Measurements from ENCODE around the gene ATP9A. TPM values are rescaled to one million over a fixed set of nuclear protein-coding genes. Genes with fewer than 3 reads are reported as not detected.

ATP9A gene
- total RNA-seq, 2 experiments from 2014 or later: 0.11 to 0.19 TPM

DNA sequence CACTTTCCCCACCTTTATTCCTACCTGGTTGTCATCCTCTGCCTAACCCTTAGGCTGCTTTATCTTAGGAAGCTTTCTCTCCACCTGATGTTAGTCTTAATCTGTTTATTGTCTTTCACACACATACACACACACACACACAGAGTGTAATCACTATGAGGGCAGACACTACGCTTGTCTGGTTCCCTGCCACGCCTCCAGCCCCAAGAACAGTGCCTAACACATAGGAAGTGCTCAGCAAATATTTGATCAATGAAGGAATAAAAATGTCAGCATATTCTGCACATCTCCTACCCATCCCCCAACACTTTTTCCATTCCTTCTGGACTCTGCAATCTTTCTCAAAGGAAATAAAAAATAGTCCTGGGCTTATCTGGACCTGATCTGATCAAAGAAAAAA, 174.6 kb downstream of the ATP9A start:
- ATAC-seq (ENCODE audit: poor library complexity) (no peak), DNase-seq (no peak)
- H3K27me3 Mint-ChIP-seq: no peaks in the 10 kb centered on the region
- H3K4me1 Mint-ChIP-seq (ENCODE audit: low read depth): peaks cover 13% of the 10 kb centered on the region
- TF ChIP-seq, protein P1, sequence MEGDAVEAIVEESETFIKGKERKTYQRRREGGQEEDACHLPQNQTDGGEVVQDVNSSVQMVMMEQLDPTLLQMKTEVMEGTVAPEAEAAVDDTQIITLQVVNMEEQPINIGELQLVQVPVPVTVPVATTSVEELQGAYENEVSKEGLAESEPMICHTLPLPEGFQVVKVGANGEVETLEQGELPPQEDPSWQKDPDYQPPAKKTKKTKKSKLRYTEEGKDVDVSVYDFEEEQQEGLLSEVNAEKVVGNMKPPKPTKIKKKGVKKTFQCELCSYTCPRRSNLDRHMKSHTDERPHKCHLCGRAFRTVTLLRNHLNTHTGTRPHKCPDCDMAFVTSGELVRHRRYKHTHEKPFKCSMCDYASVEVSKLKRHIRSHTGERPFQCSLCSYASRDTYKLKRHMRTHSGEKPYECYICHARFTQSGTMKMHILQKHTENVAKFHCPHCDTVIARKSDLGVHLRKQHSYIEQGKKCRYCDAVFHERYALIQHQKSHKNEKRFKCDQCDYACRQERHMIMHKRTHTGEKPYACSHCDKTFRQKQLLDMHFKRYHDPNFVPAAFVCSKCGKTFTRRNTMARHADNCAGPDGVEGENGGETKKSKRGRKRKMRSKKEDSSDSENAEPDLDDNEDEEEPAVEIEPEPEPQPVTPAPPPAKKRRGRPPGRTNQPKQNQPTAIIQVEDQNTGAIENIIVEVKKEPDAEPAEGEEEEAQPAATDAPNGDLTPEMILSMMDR (IDR thresholded peaks at IDR 0.05): no peak
- H3K9me3 Mint-ChIP-seq: no peaks in the 10 kb centered on the region
- intact Hi-C loops (cut with DNase I, micrococcal nuclease): loop anchor here (10.0 kb wide), 2 partner anchors 369 to 609 kb away; no protein-coding TSS in a partner anchor
- ChIA-PET CTCF (interaction anchor here (1.8 kb wide), 1 partner anchor 208 kb away, joined by 9 read pairs; no protein-coding TSS in a partner anchor), POLR2A (no interaction called here)
- Histone ChIP-seq H3K4me1 (ENCODE audit: insufficient read depth, low read length) (peaks cover 7% of the 10 kb centered on the region), H3K27ac (ENCODE audit: low read depth in 1 of 2, low read length in 2 of 2) (no peak overlapping the region), H3K4me3 (ENCODE audit: low read length) (no peak overlapping the region), H3K9me3 (ENCODE audit: control insufficient read depth in 1 of 2, insufficient read depth in 1 of 2, low read length in 2 of 2) (no peaks in the 10 kb centered on the region), H3K27me3 (ENCODE audit: control insufficient read depth in 1 of 2, insufficient read depth in 2 of 2, low read length in 2 of 2) (no peaks in the 10 kb centered on the region), H3K36me3 (ENCODE audit: insufficient read depth, low read length) (no peaks in the 10 kb centered on the region)
- H3K27ac Mint-ChIP-seq: no peak overlapping the region
- H3K36me3 Mint-ChIP-seq (ENCODE audit: low read depth): no peaks in the 10 kb centered on the region
- H3K4me3 Mint-ChIP-seq: no peak overlapping the region

DNA sequence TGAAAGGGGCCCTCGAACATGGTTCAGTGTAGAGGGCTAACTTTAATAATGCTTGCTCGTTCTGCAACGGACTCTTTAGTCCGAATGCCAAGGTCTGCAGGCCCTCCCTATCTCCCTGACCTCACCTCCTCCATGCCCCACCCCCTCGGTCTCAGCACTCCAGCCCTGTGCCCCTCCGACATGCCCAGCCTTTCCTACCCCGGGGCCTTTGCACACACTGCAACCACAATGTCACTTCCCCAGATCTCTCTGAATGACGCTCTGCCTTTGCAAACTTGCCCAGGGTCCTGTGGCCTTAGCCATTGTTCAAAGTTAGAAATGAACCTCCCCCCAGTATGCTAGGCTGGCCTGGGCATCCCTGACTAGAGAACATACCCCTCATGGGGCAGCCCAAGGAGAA, 175.6 kb downstream of the ATP9A start:
- DNase-seq (no peak), ATAC-seq (ENCODE audit: poor library complexity) (no peak)
- ChIA-PET CTCF (no interaction called here), POLR2A (no interaction called here)
- Histone ChIP-seq H3K9me3 (ENCODE audit: control insufficient read depth in 1 of 2, insufficient read depth in 1 of 2, low read length in 2 of 2) (no peaks in the 10 kb centered on the region), H3K27me3 (ENCODE audit: control insufficient read depth in 1 of 2, insufficient read depth in 2 of 2, low read length in 2 of 2) (no peaks in the 10 kb centered on the region), H3K27ac (ENCODE audit: low read depth in 1 of 2, low read length in 2 of 2) (no peak overlapping the region), H3K4me3 (ENCODE audit: low read length) (no peak overlapping the region), H3K4me1 (ENCODE audit: insufficient read depth, low read length) (peaks cover 7% of the 10 kb centered on the region), H3K36me3 (ENCODE audit: insufficient read depth, low read length) (no peaks in the 10 kb centered on the region)
- Mint-ChIP-seq H3K36me3 (ENCODE audit: low read depth) (no peaks in the 10 kb centered on the region), H3K4me1 (ENCODE audit: low read depth) (peaks cover 13% of the 10 kb centered on the region), H3K27ac (no peak overlapping the region), H3K4me3 (no peak overlapping the region), H3K27me3 (no peaks in the 10 kb centered on the region), H3K9me3 (no peaks in the 10 kb centered on the region)
- intact Hi-C loops (cut with DNase I, micrococcal nuclease): loop anchor here (10.0 kb wide), 2 partner anchors 368 to 608 kb away; no protein-coding TSS in a partner anchor
- TF ChIP-seq, protein P1 (IDR thresholded peaks at IDR 0.05): no peak

DNA sequence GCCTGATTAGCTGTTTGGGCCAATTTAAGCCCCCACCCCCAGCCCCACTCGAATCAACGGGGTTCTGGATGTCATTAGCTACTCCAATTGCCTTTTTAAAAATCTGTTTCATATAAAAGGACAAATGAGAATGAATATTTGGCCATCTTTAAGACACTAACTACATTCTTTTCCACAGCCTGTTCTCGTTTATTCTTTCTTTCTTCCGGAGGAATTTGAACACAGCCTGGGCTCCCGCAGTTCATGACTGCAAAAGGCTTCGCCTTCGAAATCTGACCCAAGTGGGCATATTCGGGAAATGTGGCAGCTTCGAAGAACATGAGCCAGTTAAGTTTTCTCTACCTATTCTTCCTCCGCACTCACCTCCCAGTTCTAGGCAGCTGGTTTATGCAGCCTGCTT, 176.3 kb downstream of the ATP9A start:
- peaks cover 13% of the 10 kb centered on the region for H3K4me1 Mint-ChIP-seq (ENCODE audit: low read depth)
- H3K27me3 Mint-ChIP-seq: no peaks in the 10 kb centered on the region
- no peaks in the 10 kb centered on the region for H3K9me3 ChIP-seq (ENCODE audit: control insufficient read depth in 1 of 2, insufficient read depth in 1 of 2, low read length in 2 of 2)
- no peaks in the 10 kb centered on the region for H3K36me3 Mint-ChIP-seq (ENCODE audit: low read depth)
- POLR2A ChIA-PET: no interaction called here
- H3K4me3 ChIP-seq (ENCODE audit: low read length): no peak overlapping the region
- H3K27ac Mint-ChIP-seq: no peak overlapping the region
- no peaks in the 10 kb centered on the region for H3K9me3 Mint-ChIP-seq
- CTCF ChIA-PET: no interaction called here
- TF ChIP-seq, protein P1 (IDR thresholded peaks at IDR 0.05): no peak
- intact Hi-C loops (cut with DNase I, micrococcal nuclease): loop anchor here (10.0 kb wide), 2 partner anchors 367 to 607 kb away; no protein-coding TSS in a partner anchor
- H3K4me1 ChIP-seq (ENCODE audit: insufficient read depth, low read length): peaks cover 7% of the 10 kb centered on the region
- no peaks in the 10 kb centered on the region for H3K27me3 ChIP-seq (ENCODE audit: control insufficient read depth in 1 of 2, insufficient read depth in 2 of 2, low read length in 2 of 2)
- H3K4me3 Mint-ChIP-seq: no peak overlapping the region
- H3K27ac ChIP-seq (ENCODE audit: low read depth in 1 of 2, low read length in 2 of 2): no peak overlapping the region
- no peak for ATAC-seq (ENCODE audit: poor library complexity)
- DNase-seq: no peak
- H3K36me3 ChIP-seq (ENCODE audit: insufficient read depth, low read length): no peaks in the 10 kb centered on the region

All from CD4-positive, alpha-beta T cell (primary cell).